MV-4-11 (cell line): ENCODE measurements around the gene NAA80.
"Not testable (repeated sequence)": the region's sequence is repeated elsewhere in the genome, so short reads cannot be mapped to it uniquely, and the experiment has no call there.

Experiments used
- DNase-seq: peaks from one replicate; lab custom pipeline; 2025; lab: John Stamatoyannopoulos, UW

Gene NAA80

GRCh38 chr3:50290161-50290641 lies 9.0 kb downstream of the NAA80 start:
- DNase-seq = no peak

- DNase-seq = no peak
Observed at GRCh38 chr3:50289130-50289529, 10.1 kb downstream of the NAA80 start.

- DNase-seq = no peak
Observed at GRCh38 chr3:50288387-50289007, 10.7 kb downstream of the NAA80 start.

- DNase-seq = no peak
Observed at GRCh38 chr3:50287262-50287661, 11.9 kb downstream of the NAA80 start.

- no peak for DNase-seq
Observed at GRCh38 chr3:50286322-50287227, 12.6 kb downstream of the NAA80 start.

DNA sequence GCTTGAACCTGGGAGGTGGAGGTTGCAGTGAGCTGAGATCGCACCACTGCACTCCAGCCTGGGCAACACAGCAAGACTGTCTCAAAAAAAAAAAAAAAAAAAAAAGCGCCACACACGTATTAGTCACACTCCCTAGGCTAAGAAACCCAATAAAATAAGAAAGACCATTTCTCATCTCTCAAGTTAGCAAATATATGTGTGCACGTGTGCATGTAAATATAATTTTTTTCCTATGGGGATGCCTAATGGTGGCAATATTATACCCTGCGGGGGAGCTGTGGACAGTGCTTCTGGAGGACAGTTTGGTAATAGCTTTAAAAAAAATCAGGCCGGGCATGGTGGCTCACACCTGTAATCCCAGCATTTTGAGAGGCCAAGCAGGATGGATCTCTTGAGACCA lies 15.1 kb downstream of the NAA80 start:
- DNase-seq = not testable (repeated sequence)

DNA sequence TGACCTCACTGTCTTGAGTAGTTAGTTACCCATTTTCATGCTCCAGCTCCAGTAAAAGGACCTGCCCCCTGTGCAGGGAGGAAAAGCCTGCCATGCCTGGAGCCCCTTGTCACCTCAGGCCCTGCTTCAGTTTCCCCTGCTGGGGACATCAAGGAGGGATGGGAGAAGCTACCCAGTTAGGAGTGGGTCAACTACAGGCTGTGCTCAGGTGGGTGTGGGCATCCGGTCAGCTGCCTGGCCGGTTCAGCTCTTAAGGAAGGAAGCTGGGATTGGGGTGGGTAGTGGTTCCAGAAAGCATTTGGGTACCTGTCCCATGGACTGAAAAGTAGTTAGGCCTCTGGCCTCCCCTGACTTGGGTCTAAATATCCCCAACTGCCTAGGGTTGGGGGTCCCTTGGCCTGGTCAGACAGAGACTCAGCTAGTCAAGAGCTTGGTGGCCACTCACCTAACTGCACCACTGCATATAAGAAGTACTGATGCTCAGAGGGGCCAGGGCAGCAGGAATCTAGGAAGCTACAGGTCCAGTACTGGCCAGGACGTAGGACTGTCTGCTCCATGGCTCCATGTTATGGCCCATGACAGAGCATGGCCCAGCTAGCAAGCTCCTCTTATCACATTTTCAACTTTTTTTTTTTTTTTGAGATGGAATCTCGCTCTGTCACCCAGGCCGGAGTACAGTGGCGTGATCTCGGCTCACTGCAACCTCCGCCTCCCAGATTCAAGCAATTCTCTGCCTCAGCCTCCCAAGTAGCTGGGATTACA lies 19.8 kb downstream of the NAA80 start:
- DNase-seq = no peak

- no peak for DNase-seq
Observed at GRCh38 chr3:50278880-50279224, 20.4 kb downstream of the NAA80 start, which contains the start of gene LSMEM2. TSS of gene LSMEM2 (plus strand) at chr3:50279087. CDS start at chr3:50279114, 27 bp downstream.

DNA sequence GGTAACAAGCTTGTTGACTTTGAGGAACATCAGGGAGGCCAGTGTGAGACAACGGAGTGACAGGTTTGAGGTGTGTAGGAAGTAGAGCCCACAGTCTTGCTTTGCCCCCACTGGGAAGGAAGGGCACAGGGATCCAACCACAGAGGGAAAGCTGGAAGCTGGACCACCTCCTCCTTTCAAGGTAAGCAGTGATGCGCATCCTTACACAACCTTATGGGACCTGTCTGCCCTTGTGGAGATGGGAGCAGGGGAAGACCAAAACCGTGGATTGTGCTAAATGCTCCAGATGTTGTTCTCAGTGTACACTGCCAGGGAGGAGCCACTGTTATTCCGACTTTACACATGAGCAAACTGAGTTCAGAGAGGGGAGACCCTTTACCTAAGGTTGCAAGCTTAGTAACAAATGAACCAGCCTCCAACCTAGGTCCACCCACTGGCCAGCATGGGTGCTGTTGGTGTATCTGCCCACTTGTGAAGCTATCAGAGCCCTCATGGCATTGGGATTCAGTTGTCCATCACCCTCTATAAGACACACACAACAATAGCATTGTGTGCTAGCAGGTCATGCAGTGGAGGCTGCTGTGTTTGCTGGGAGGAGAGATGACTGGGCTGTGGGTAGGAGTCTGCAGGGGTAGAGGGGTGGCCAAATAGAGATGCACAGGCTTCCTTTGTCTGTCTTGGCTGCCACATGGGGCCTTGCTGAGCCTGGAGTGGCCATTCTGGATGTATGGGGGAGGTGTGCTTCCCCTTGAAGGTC lies 20.9 kb downstream of the NAA80 start:
- DNase-seq = no peak

GRCh38 chr3:50276762-50277101 lies 22.5 kb downstream of the NAA80 start:
- DNase-seq = no peak

- no peak for DNase-seq
Observed at GRCh38 chr3:50275996-50276761, 23.0 kb downstream of the NAA80 start.

DNA sequence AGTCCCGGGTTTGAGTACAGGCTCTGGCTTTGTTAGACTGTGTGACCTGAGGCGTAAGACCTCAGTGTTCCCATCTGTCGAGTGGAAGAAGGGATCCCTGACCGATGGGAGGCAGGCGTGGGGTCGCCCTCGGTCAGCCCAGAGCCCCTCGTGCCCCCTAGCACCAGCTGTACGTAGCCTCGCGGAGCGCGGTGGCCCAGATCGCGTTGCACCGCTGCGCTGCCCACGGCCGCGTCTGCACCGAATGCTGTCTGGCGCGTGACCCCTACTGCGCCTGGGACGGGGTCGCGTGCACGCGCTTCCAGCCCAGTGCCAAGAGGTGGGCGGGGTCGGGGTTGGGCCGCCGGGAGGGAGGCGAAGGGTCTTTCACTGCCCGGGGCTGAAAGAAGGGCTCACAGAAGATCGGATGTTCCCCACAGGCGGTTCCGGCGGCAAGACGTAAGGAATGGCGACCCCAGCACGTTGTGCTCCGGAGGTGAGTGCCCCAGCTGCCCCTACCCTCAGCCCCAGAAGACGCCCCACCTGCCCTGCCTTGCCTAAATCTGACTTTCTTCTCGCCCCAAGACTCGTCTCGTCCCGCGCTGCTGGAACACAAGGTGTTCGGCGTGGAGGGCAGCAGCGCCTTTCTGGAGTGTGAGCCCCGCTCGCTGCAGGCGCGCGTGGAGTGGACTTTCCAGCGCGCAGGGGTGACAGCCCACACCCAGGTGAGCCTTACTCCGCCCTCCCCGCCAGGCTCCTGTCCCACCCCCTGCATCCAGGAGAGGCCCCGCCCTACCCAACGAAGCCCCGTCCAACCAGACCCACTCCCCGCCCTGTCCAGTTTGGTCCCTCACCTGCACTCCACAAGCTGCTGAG lies 23.8 kb downstream of the NAA80 start:
- no peak for DNase-seq

GRCh38 chr3:50274371-50275104 lies 24.7 kb downstream of the NAA80 start:
- DNase-seq = peak; percentile 42

- DNase-seq = no peak
Observed at GRCh38 chr3:50273689-50274065, 25.5 kb downstream of the NAA80 start.

DNA sequence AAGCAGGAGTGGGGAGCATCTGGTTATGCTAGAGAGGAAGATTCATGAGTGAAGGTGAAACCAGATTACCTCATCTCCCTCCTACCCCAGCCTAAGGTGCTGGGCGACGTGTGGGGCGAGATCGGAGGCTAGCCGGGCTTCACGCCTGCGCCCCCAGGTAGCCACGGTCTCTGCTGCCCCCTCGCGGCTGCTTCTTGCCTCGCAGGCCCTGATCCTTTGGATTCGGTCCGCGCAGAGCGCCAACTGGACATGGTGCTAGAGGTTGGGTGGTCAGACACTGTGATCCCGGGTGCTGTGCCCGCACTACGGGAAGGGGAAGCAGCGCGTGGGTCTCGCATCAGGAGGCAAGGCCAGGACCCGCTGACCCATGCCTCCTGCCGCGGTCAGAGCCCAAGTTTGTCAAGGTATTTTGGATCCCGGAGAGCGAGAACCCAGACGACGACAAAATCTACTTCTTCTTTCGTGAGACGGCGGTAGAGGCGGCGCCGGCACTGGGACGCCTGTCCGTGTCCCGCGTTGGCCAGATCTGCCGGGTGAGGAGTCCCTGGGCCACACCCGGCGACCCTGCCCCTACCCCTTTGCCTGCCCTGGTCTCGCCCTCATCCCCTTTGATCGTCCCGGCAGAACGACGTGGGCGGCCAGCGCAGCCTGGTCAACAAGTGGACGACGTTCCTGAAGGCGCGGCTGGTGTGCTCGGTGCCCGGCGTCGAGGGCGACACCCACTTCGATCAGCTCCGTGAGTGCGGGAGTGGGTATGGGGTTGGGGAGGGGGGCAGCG lies 26.1 kb downstream of the NAA80 start:
- peak; percentile 55 for DNase-seq

GRCh38 chr3:50272538-50272910 lies 26.7 kb downstream of the NAA80 start:
- not testable (repeated sequence) for DNase-seq

DNA sequence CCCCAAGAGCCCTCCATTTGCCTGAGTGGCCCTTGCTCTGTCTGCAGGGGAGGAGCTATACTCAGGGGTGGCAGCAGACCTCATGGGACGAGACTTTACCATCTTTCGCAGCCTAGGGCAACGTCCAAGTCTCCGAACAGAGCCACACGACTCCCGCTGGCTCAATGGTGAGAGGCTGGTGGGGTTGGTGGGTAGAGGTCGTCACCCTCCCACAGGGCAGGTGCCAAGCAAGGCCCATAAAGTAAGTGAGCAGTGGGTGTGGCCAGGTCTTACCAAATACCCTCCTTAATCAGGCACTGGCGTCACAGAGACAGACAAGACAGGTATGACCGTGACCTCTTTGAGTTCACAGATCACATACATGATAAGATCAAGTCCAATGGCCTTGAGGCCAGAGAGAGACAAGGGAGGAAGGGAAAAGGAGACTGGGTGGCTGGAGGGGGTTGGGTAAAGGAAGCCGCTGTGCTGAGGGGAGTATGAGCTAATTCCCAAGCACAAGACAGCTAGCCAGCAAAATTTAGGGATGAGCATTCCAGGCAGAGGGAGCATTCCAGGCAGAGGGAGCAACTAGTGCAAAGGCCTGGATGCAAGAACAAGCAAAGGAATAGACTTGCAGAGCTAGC lies 27.8 kb downstream of the NAA80 start:
- no peak for DNase-seq
